HG03342 (cell line): ENCODE measurements around the gene OR3A3.
"Not testable (repeated sequence)": the region's sequence is repeated elsewhere in the genome, so short reads cannot be mapped to it uniquely, and the experiment has no call there.

Experiments
- ATAC-seq: cut with Tn5 transposase; IDR thresholded peaks from one replicate; pipeline ENCODE4 v1.9.1; 2021; ENCODE audit warnings: mild to moderate bottlenecking, moderate library complexity; ENCODE audit not compliant: unreplicated experiment

The OR3A3 gene

DNA sequence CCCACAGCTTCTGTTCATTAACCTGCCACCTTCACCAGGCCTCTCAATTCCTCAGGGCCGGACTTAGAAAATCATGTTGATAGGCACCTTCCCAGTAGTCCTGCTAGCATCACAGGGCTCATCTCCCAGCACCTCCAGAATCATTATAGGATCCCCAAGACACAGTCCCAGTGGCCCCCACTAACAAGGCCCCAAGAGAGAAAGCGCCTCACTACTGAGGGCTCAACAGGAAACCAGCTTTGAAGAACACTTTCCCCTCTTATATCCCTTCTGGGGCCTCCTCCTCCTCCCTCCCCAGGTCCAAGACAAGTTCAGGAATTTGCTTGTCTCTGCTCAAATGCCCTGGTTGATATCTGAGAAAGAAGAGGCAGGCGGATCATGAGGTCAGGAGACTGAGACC is at the start of gene OR3A3:
Gene OR3A3, plus strand, starts transcription at position 301 of the 400 bp plus-strand sequence.
- ATAC-seq = no peak

DNA sequence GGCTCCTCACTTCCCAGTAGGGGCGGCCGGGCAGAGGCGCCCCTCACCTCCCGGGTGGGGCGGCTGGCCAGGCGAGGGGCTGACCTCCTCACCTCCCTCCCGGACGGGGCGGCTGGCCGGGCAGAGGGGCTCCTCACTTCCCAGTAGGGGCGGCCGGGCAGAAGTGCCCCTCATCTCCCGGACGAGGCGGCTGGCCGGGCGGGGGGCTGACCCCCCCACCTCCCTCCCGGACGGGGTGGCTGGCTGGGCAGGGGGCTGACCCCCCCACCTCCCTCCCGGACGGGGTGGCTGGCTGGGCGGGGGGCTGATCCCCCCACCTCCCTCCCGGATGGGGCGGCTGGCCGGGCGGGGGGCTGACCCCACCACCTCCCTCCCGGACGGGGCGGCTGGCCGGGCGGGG is 40.0 kb upstream of the OR3A3 start:
- not testable (repeated sequence) for ATAC-seq

- no peak for ATAC-seq
Measured at GRCh38 chr17:3378321-3378720, 32.8 kb upstream of the OR3A3 start.

DNA sequence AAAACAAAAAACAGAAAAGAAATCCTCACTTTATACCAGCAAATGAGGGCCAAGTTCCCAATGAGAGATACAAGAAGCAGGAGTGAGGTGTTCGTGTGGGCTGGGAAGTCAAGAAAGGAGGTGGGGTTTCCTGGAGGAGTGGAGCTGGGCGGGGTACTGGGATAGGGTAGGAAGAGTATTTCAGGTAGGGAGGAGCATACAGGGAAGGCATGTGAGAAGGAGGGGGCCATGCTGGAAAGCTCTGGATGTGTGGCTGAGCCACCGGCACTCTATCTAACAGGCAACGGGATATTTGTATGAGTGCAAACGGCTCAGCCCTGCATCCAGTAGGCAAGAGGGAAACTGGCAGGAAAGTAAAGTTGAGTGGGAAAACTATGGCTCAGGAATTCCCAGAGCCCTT is 29.2 kb upstream of the OR3A3 start:
- no peak for ATAC-seq

GRCh38 chr17:3385869-3386816 is 25.0 kb upstream of the OR3A3 start, which contains the start of gene OR3A2:
Gene OR3A2 (minus strand): TSS chr17:3386308.
- ATAC-seq = no peak

- ATAC-seq = no peak
Measured at GRCh38 chr17:3389791-3390190, 21.4 kb upstream of the OR3A3 start.

DNA sequence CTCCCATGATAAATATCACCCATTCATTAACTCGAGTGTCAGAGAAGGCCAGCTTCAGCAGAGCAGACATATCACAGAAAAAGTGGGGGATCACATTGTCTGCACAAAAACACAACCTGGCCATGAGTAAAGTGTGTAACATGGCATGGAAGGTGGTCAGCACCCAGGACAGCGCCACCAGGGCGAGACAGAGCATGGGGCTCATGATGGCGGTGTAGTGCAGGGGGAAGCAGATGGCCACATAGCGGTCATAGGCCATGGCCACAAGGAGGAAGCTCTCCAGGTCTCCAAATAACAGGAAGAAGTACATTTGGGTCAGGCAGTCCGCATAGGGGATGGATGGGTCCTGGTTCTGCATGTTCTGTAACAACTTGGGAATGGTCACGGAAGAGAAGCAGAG is 13.4 kb upstream of the OR3A3 start:
- ATAC-seq = not testable (repeated sequence)

- no peak for ATAC-seq
Measured at GRCh38 chr17:3398310-3398709, 12.9 kb upstream of the OR3A3 start, which contains the start of gene OR1E1. Gene OR1E1 (minus strand): TSS chr17:3398410. CDS start chr17:3398410, 0 bp downstream.

GRCh38 chr17:3400055-3400454 is 11.1 kb upstream of the OR3A3 start:
- no peak for ATAC-seq

DNA sequence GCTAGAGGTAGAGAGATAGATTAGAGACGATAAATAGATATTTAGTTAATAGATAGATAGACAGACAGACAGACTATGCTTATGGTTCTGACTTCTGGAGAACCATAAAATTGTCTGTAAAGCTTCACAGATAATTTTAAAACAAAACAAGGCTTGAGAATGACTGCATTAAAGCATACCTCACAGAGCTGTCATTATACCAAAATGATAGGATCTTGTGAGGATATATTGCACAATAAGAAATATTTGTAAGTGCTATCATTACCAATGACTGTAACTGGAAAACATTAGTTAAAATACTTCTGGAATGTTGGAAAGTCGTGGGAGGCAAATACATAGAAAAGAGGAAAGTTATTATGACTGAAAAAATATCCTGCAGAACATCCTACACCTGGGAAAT is 9.4 kb upstream of the OR3A3 start:
- ATAC-seq = no peak

GRCh38 chr17:3403856-3404255 is 7.3 kb upstream of the OR3A3 start:
- not testable (repeated sequence) for ATAC-seq

GRCh38 chr17:3412216-3412615 is 1.0 kb downstream of the OR3A3 start:
- not testable (repeated sequence) for ATAC-seq

DNA sequence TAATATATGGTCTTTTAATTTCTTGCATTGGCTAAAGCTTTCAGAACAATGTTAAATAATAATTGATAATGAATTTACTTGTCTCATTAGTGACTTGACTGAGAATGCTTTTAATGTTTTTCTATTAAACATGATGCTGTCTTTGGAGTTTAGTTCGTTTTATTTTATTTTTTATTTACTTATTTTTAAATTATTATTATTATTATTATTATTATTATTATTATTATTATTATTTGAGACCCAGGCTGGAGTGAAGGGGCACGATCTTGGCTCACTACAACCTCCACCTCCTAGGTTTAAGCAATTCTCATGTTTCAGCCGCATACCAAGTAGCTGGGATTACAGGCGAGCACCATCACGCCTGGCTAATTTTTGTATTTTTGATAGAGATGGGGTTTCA is 4.4 kb downstream of the OR3A3 start:
- no peak for ATAC-seq

DNA sequence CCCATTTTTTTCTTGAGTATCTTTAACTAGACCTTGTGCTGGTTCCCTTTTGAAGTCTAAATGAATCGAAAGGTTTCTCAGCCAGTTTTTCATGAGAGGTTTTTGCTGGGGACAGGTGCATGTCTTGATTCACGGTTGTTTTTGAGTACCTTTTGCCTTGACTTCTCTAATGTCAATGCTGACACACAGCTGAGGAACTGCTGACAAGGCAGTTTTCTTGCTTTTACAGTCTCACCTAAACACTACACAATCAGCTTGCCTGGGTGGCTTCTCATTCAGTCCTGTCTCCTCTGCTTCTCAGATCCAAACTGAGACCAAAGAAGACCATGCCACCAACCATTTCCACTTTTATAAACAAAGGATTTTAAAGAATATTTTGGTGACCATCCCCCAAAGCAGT is 7.1 kb downstream of the OR3A3 start:
- no peak for ATAC-seq

- ATAC-seq = not testable (repeated sequence)
Measured at GRCh38 chr17:3433215-3433614, 22.0 kb downstream of the OR3A3 start.

DNA sequence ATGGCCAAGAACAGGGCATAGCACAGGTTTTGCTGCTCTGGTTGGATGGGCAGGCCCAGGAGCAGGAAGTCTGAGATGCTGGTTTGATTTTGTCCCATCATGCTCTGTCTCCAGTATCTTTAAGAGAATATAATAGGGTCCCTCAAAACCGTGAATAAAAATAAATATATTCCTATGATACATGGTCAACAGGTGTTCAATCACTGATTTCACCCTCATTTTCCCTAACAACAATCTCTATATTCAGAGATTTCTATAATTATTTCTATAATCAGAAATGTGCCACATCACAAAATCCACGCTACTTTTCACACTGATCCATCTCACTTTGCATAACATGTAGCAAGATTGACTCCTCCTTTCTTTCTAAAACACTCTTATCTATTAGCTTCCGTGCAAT is 22.6 kb downstream of the OR3A3 start, which contains the start of gene OR1E2:
Gene OR1E2, minus strand, starts transcription at position 101 of the 400 bp plus-strand sequence. Its CDS starts 0 bp downstream, at position 101.
- ATAC-seq = no peak

DNA sequence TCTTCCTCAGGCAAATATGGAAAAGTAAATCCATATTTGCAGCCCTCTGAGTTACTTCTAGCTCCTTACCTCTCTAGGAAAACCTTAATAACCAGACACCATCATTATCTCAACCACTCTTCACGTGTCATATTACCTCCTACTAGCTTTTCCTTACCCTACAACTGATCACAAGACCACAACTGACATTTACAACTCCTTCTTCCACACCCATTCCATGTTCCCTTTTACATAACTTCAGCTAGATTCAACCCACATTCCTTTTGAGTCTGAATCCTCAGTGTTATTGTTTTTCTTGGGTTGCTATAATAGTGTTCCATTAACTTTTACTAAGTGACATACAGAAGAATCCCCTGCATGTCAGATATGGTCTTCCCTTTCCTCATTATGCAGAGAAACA is 27.2 kb downstream of the OR3A3 start:
- no peak for ATAC-seq

GRCh38 chr17:3440451-3440850 is 29.3 kb downstream of the OR3A3 start:
- ATAC-seq = no peak

- no peak for ATAC-seq
Measured at GRCh38 chr17:3447625-3448024, 36.5 kb downstream of the OR3A3 start.

DNA sequence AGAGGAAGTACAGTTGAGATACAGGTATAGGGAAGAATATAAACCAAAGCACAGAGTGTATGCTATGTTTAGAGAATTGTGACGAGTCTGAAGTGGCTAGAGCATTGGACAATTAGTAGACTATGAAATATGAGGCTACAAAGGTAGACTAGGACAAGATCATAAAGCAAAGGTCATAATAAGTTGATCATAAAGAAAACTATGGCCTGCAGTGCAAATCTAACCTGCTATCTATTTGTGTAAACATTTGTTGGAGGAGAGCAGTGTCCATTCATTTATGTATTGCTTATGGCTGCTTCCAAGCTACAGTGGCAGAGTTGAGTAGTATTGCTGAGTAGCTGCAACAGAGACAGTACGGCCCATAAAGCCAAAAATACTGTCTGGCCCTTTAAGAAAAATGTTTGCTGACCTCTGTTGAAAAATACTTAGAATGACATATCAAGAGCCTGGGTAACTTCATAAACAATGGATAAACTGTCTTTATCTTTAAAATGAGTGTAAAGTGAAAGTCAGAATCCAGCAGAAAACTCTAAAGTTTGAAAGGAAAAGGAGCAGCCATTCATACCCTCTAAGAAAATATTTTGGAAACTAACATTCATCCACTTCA is 37.0 kb downstream of the OR3A3 start:
- ATAC-seq = no peak

- ATAC-seq = not testable (repeated sequence)
Measured at GRCh38 chr17:3466355-3466754, 55.2 kb downstream of the OR3A3 start.

- ATAC-seq = no peak
Measured at GRCh38 chr17:3469529-3469928, 58.4 kb downstream of the OR3A3 start.
